22Rv1 (cell line): ENCODE measurements around the gene PLEKHS1.

ENCODE experiments used
- ZFX ChIP-seq: fragments of 450-650 bp; IDR thresholded peaks from 2 replicates; pipeline ENCODE4 v1.6.1; 2017; ENCODE audit warnings: antibody characterized with exemption, borderline replicate concordance
- TF ChIP-seq, protein P1 (sequence below): fragments of 450-650 bp; IDR thresholded peaks from 2 replicates; pipeline ENCODE4 v1.5.1; 2017; ENCODE audit warnings: mild to moderate bottlenecking

DNA sequence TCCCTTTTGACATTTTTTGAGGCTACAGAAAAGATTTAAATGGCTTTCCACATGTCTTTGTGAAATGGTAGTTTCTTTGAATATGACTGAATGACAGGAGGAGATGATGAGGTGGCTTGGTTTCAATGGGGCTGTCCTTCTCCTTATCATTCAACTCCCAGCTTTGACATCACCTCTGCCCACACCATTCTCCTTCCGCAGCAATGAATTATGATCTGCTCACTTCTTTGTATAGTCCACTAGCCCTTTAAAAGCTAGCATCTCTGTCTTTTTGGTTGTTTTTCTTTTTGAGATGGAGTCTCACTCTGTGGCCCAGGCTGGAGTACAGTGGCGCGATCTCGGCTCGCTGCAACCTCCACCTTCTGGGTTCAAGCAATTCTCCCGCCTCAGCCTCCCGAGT is 70.7 kb downstream of the PLEKHS1 start:
- TF ChIP-seq, protein P1, sequence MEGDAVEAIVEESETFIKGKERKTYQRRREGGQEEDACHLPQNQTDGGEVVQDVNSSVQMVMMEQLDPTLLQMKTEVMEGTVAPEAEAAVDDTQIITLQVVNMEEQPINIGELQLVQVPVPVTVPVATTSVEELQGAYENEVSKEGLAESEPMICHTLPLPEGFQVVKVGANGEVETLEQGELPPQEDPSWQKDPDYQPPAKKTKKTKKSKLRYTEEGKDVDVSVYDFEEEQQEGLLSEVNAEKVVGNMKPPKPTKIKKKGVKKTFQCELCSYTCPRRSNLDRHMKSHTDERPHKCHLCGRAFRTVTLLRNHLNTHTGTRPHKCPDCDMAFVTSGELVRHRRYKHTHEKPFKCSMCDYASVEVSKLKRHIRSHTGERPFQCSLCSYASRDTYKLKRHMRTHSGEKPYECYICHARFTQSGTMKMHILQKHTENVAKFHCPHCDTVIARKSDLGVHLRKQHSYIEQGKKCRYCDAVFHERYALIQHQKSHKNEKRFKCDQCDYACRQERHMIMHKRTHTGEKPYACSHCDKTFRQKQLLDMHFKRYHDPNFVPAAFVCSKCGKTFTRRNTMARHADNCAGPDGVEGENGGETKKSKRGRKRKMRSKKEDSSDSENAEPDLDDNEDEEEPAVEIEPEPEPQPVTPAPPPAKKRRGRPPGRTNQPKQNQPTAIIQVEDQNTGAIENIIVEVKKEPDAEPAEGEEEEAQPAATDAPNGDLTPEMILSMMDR: no peak
- no peak for TF ChIP-seq ZFX
